ENCODE data around the gene VPS13D.

VPS13D gene

DNA sequence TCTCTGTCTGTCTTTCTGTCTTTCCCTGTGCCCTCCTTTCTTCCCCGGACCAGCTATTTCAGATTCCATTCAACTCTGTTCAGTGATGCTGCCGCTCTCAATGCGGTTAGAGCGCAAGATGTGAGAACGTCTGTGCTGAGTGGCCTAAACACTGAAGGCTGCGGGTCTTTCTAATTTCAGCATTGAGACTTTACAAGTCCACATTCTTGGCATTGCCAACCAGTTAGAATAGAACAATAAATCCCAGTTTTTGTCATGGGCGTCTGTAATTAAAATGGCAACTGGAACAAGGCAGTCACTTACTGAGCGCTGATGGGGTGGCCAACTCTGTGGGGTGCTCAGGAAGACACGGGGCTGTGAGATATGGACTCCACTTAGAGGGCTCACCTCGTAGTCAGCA lies 275.4 kb downstream of the VPS13D start:
- Histone ChIP-seq H3K4me1 (ENCODE audit: insufficient read depth, low read length, severe bottlenecking) (no peaks in the 10 kb centered on the region), H3F3A (ENCODE audit: insufficient read depth, low read length) (no peaks in the 10 kb centered on the region), H3K4me2 (ENCODE audit: low read length) (no peak overlapping the region), H3K9ac (ENCODE audit: low read length) (no peak overlapping the region), H3K27ac (ENCODE audit: low read depth, low read length, poor library complexity, severe bottlenecking) (no peak overlapping the region), H3K79me2 (ENCODE audit: insufficient read depth, low read length) (no peaks in the 10 kb centered on the region), H2AFZ (ENCODE audit: low read length) (no peak overlapping the region), H4K20me1 (ENCODE audit: insufficient read depth, low read length) (no peaks in the 10 kb centered on the region), H3K9me2 (ENCODE audit: low read depth, low read length) (no peaks in the 10 kb centered on the region), H3K36me3 (ENCODE audit: insufficient read depth, low read length) (no peaks in the 10 kb centered on the region), H3K4me3 (ENCODE audit: low read depth, low read length, poor library complexity, severe bottlenecking) (no peak overlapping the region), H3K9me3 (ENCODE audit: low read length) (no peaks in the 10 kb centered on the region), H3K27me3 (ENCODE audit: insufficient read depth, low read length) (no peaks in the 10 kb centered on the region)
- TF ChIP-seq, protein P1, sequence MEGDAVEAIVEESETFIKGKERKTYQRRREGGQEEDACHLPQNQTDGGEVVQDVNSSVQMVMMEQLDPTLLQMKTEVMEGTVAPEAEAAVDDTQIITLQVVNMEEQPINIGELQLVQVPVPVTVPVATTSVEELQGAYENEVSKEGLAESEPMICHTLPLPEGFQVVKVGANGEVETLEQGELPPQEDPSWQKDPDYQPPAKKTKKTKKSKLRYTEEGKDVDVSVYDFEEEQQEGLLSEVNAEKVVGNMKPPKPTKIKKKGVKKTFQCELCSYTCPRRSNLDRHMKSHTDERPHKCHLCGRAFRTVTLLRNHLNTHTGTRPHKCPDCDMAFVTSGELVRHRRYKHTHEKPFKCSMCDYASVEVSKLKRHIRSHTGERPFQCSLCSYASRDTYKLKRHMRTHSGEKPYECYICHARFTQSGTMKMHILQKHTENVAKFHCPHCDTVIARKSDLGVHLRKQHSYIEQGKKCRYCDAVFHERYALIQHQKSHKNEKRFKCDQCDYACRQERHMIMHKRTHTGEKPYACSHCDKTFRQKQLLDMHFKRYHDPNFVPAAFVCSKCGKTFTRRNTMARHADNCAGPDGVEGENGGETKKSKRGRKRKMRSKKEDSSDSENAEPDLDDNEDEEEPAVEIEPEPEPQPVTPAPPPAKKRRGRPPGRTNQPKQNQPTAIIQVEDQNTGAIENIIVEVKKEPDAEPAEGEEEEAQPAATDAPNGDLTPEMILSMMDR (IDR thresholded peaks at IDR 0.05; ENCODE audit: low read length): no peak
- no peak for TF ChIP-seq EZH2 (IDR thresholded peaks at IDR 0.05; ENCODE audit: borderline replicate concordance, low read length)

DNA sequence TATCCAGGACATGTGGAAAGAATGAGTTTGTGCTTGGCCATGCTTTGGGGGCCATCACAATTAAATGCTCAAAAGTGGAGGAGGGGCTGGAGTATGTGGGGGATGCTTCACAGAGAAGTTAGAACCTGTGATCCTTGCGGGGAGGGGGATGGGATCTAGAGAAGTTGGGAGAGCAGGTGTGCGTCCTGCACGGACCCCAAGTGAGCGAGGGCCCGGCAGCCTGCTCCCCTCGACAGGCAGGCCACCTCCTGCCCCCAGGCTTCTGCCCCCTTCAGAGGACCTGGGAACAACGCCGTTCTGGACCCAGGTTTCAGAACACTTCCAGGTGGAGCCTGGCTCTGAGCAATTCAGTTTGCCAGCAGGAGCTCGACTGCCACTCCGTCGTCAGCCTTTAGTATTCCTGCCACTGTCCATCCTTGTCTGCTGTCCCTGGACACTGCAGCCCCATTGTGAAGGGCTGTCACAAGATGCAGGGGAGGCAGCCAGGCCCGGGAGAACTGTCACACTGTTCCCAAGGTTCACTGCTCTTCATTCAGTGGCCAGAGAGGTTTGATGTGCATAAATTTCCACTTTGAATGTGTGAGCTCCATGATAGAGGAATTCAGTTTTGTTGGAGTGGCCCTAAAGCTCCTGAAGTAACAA lies 275.9 kb downstream of the VPS13D start:
- Histone ChIP-seq H3K27ac (ENCODE audit: low read depth, low read length, poor library complexity, severe bottlenecking) (no peak overlapping the region), H3K4me3 (ENCODE audit: low read depth, low read length, poor library complexity, severe bottlenecking) (no peak overlapping the region), H3K27me3 (ENCODE audit: insufficient read depth, low read length) (no peaks in the 10 kb centered on the region), H3K9me2 (ENCODE audit: low read depth, low read length) (no peaks in the 10 kb centered on the region), H3K36me3 (ENCODE audit: insufficient read depth, low read length) (no peaks in the 10 kb centered on the region), H3F3A (ENCODE audit: insufficient read depth, low read length) (no peaks in the 10 kb centered on the region), H3K4me2 (ENCODE audit: low read length) (no peak overlapping the region), H3K9ac (ENCODE audit: low read length) (no peak overlapping the region), H3K79me2 (ENCODE audit: insufficient read depth, low read length) (no peaks in the 10 kb centered on the region), H3K4me1 (ENCODE audit: insufficient read depth, low read length, severe bottlenecking) (no peaks in the 10 kb centered on the region), H4K20me1 (ENCODE audit: insufficient read depth, low read length) (no peaks in the 10 kb centered on the region), H3K9me3 (ENCODE audit: low read length) (no peaks in the 10 kb centered on the region), H2AFZ (ENCODE audit: low read length) (no peak overlapping the region)
- no peak for TF ChIP-seq EZH2 (IDR thresholded peaks at IDR 0.05; ENCODE audit: borderline replicate concordance, low read length)
- TF ChIP-seq, protein P1 (IDR thresholded peaks at IDR 0.05; ENCODE audit: low read length): no peak

DNA sequence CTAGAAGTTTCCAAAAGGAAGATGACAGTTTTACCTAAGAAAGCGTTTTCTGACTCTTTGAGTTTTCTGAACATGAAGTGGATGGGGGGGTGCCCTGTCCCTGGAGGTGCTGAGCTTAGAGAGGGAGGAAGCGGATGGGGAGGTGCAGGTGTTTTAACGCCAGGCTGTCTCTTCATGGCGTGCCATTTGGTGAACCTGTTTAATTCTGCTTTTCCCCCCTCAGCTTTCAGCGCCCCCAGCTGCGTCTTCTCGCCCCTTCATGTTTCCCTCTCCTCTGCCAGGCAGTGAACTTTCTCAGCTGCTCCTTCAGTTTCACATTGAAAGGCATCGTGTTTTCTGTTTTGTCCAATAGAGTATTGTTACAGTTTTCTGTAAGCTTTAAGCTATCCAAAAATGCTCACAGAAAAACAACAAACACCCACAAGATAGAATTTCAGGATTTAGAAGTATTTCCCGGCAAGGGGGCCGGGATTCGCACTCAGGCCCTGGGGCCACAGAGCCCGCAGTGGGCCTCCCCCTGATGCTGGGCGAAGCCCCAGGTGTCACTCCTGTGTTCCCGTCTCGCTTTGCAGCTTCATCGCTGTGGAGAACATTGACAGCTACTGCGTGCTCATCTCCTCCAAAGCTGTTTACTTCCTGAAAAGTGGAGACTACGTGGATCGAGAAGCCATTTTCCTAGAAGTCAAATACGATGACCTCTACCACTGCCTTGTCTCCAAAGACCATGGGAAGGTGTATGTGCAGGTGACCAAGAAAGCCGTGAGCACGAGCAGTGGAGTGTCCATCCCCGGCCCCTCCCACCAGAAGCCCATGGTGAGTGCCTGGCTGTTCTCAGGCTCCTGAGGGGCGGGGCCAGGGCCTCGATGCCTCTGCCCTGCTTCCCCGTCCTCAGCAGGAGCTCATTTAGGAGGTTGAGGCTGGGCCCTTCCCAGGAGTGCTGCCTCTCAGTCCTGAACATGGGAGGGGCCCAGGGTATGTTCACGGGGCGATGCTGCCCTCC lies 276.8 kb downstream of the VPS13D start:
- Histone ChIP-seq H3K9me3 (ENCODE audit: low read length) (no peaks in the 10 kb centered on the region), H3K4me1 (ENCODE audit: insufficient read depth, low read length, severe bottlenecking) (no peaks in the 10 kb centered on the region), H3K79me2 (ENCODE audit: insufficient read depth, low read length) (no peaks in the 10 kb centered on the region), H3F3A (ENCODE audit: insufficient read depth, low read length) (no peaks in the 10 kb centered on the region), H3K9me2 (ENCODE audit: low read depth, low read length) (no peaks in the 10 kb centered on the region), H3K36me3 (ENCODE audit: insufficient read depth, low read length) (no peaks in the 10 kb centered on the region), H3K27ac (ENCODE audit: low read depth, low read length, poor library complexity, severe bottlenecking) (no peak overlapping the region), H3K4me3 (ENCODE audit: low read depth, low read length, poor library complexity, severe bottlenecking) (no peak overlapping the region), H3K9ac (ENCODE audit: low read length) (no peak overlapping the region), H3K4me2 (ENCODE audit: low read length) (no peak overlapping the region), H2AFZ (ENCODE audit: low read length) (no peak overlapping the region), H3K27me3 (ENCODE audit: insufficient read depth, low read length) (no peaks in the 10 kb centered on the region), H4K20me1 (ENCODE audit: insufficient read depth, low read length) (no peaks in the 10 kb centered on the region)
- TF ChIP-seq, protein P1 (IDR thresholded peaks at IDR 0.05; ENCODE audit: low read length): no peak
- no peak for TF ChIP-seq EZH2 (IDR thresholded peaks at IDR 0.05; ENCODE audit: borderline replicate concordance, low read length)
